Heart left ventricle (tissue), 13 donors: Measurements from ENCODE around the gene SLC45A3.
A peak's percentile ranks its signal among the peaks of the same experiment; 100 is the strongest.

ENCODE experiments used
- CTCF ChIP-seq, 12 donors: fragments of 200-600 bp; sonication (generic) in 4 of 12; IDR thresholded peaks; one replicate each; pipeline versions ENCODE4 v1.5.0 to v1.8.0; 2018 to 2022; ENCODE audit warnings: antibody characterized with exemption in 12 of 12, mild to moderate bottlenecking in 5 of 12
- POLR2A ChIP-seq, 2 donors: fragments of 450-650 bp; IDR thresholded peaks; one replicate each; pipeline ENCODE4 v1.6.1; 2017; ENCODE audit warnings: antibody characterized with exemption in 2 of 2, mild to moderate bottlenecking in 2 of 2, moderate library complexity in 2 of 2
- donor health status: ischemic (EF 13 %, LVEDD 7.1; RV severe dilation, severe dysfunction).
- donor health status: DM: no; HTN: yes; CAD: no.
- donor health status: DM: no; HTN: no; CAD: no.
- donor health status: ischemic (EF 25% LVEDD 6.9; RV normal size, moderate dysfunction).
- donor health status: ischemic (EF 25% LVEDD 5.7; RV mildly dilated, moderate dysfunction).
- donor health status: ischemic (EF 35%, LVEDD 5.7; RV mildly dilated, moderate dysfunction).
- donor health status: nonischemic (EF 11% LVEDD 7.7; RV severe dilation, severe dysfunction).
- donor health status: DM: yes; HTN: yes; CAD: no.
- donor health status: PGD.
- donor health status: ischemic (EF 29% LVEDD 5.4; RV normal size, mild dysfunction).
- donor health status: nonischemic (EF 23%, LVEDD 6.1; RV moderate dilation, normal function).

GRCh38 chr1:205631010-205631767 lies 49.1 kb downstream of the SLC45A3 start:
- TF ChIP-seq CTCF (IDR thresholded peaks at IDR 0.05) = no peak
- TF ChIP-seq POLR2A (IDR thresholded peaks at IDR 0.05) = peak in 1 of 2 donors; percentile 24
